ENCODE results near the gene R3HDM2. TPM values are rescaled to one million over a fixed set of nuclear protein-coding genes. Genes with fewer than 3 reads are reported as not detected.
A peak's percentile ranks its signal among the peaks of the same experiment; 100 is the strongest.

R3HDM2 gene
- total RNA-seq, 2 donors from 2014 or later, result 78.9 to 79.1 TPM

GRCh38 chr12:57221169-57221917 is 209.5 kb downstream of the R3HDM2 start:
- H3K36me3 Mint-ChIP-seq (ENCODE audit: insufficient read depth in 2 of 2), result peaks cover 0 to 3% of the 10 kb centered on the region in 2 donors
- peaks cover 90% of the 10 kb centered on the region for H3K27me3 Mint-ChIP-seq (ENCODE audit: low read depth)
- DNase-seq (no peak), ATAC-seq (replicated peaks in 1 of 2) (no peak)
- H3K27ac Mint-ChIP-seq, result no peak overlapping the region
- no peak overlapping the region for H3K4me3 Mint-ChIP-seq
- H3K9me3 Mint-ChIP-seq, result no peaks in the 10 kb centered on the region
- H3K4me1 Mint-ChIP-seq (ENCODE audit: low read depth), result peaks cover 50% of the 10 kb centered on the region

GRCh38 chr12:57220770-57221168 is 210.1 kb downstream of the R3HDM2 start:
- H3K4me3 Mint-ChIP-seq, result no peak overlapping the region
- H3K4me1 Mint-ChIP-seq (ENCODE audit: low read depth), result peaks cover 48% of the 10 kb centered on the region
- H3K36me3 Mint-ChIP-seq (ENCODE audit: insufficient read depth in 2 of 2), result peaks cover 0 to 3% of the 10 kb centered on the region in 2 donors
- H3K27ac Mint-ChIP-seq, result no peak overlapping the region
- H3K9me3 Mint-ChIP-seq, result no peaks in the 10 kb centered on the region
- ATAC-seq (replicated peaks in 1 of 2) (no peak), DNase-seq (no peak)
- H3K27me3 Mint-ChIP-seq (ENCODE audit: low read depth), result peaks cover 88% of the 10 kb centered on the region

GRCh38 chr12:57219993-57220754 is 210.7 kb downstream of the R3HDM2 start:
- ATAC-seq (replicated peaks in 1 of 2) (no peak), DNase-seq (no peak)
- H3K4me3 Mint-ChIP-seq, result no peak overlapping the region
- H3K9me3 Mint-ChIP-seq, result no peaks in the 10 kb centered on the region
- H3K27me3 Mint-ChIP-seq (ENCODE audit: low read depth), result peaks cover 88% of the 10 kb centered on the region
- peaks cover 0 to 3% of the 10 kb centered on the region in 2 donors for H3K36me3 Mint-ChIP-seq (ENCODE audit: insufficient read depth in 2 of 2)
- H3K4me1 Mint-ChIP-seq (ENCODE audit: low read depth), result peaks cover 48% of the 10 kb centered on the region
- no peak overlapping the region for H3K27ac Mint-ChIP-seq

- Mint-ChIP-seq H3K4me3 (no peak overlapping the region), H3K4me1 (ENCODE audit: low read depth) (peaks cover 49% of the 10 kb centered on the region), H3K9me3 (no peaks in the 10 kb centered on the region), H3K27ac (no peak overlapping the region), H3K36me3 (ENCODE audit: insufficient read depth in 2 of 2) (peaks cover 0 to 3% of the 10 kb centered on the region in 2 donors), H3K27me3 (ENCODE audit: low read depth) (peaks cover 89% of the 10 kb centered on the region)
- ATAC-seq (replicated peaks in 1 of 2) (no peak), DNase-seq (no peak)
These were observed 211.4 kb downstream of the R3HDM2 start for GRCh38 chr12:57219205-57219992.

- ATAC-seq (replicated peaks in 1 of 2), result no peak
- Mint-ChIP-seq H3K27me3 (ENCODE audit: low read depth) (peaks cover 89% of the 10 kb centered on the region), H3K27ac (no peak overlapping the region), H3K4me3 (peak overlapping the region in 1 of 2 donors; percentile 53), H3K9me3 (no peaks in the 10 kb centered on the region), H3K4me1 (ENCODE audit: low read depth) (peaks cover 55% of the 10 kb centered on the region), H3K36me3 (ENCODE audit: insufficient read depth in 2 of 2) (peaks cover 0 to 3% of the 10 kb centered on the region in 2 donors)
- DNase-seq, result no peak
These were observed 212.6 kb downstream of the R3HDM2 start for GRCh38 chr12:57218030-57218853.

- Mint-ChIP-seq H3K4me1 (ENCODE audit: low read depth) (peaks cover 46% of the 10 kb centered on the region), H3K4me3 (peak overlapping the region; percentile 77 to 87), H3K27ac (no peak overlapping the region), H3K27me3 (ENCODE audit: low read depth) (peaks cover 79% of the 10 kb centered on the region), H3K9me3 (no peaks in the 10 kb centered on the region), H3K36me3 (ENCODE audit: insufficient read depth in 2 of 2) (peaks cover 0 to 3% of the 10 kb centered on the region in 2 donors)
- DNase-seq (no peak), ATAC-seq (replicated peaks in 1 of 2) (peak in 1 of 2 donors; percentile 4)
These were observed 213.6 kb downstream of the R3HDM2 start for GRCh38 chr12:57216921-57217879.

GRCh38 chr12:57216014-57216911 is 214.6 kb downstream of the R3HDM2 start, which contains the start of gene NXPH4:
Gene NXPH4 (plus strand): TSS chr12:57216794. CDS start chr12:57216970, 176 bp downstream.
- Mint-ChIP-seq H3K9me3 (no peaks in the 10 kb centered on the region), H3K27ac (no peak within 1 kb of the TSS), H3K36me3 (ENCODE audit: insufficient read depth in 2 of 2) (peaks cover 0 to 3% of the 10 kb centered on the region in 2 donors), H3K4me3 (peak within 1 kb of the TSS; percentile 77 to 87), H3K27me3 (ENCODE audit: low read depth) (peaks cover 70% of the 10 kb centered on the region), H3K4me1 (ENCODE audit: low read depth) (peaks cover 41% of the 10 kb centered on the region)
- ATAC-seq (replicated peaks in 1 of 2) (peak; percentile 39 to 47), DNase-seq (peak in 1 of 2 donors; percentile 69)

- peaks cover 34% of the 10 kb centered on the region for H3K4me1 Mint-ChIP-seq (ENCODE audit: low read depth)
- DNase-seq (peak in 1 of 2 donors; percentile 70), ATAC-seq (replicated peaks in 1 of 2) (peak; percentile 63 to 70)
- peaks cover 0 to 3% of the 10 kb centered on the region in 2 donors for H3K36me3 Mint-ChIP-seq (ENCODE audit: insufficient read depth in 2 of 2)
- peaks cover 64% of the 10 kb centered on the region for H3K27me3 Mint-ChIP-seq (ENCODE audit: low read depth)
- H3K4me3 Mint-ChIP-seq, result peak overlapping the region; percentile 59 to 86
- no peaks in the 10 kb centered on the region for H3K9me3 Mint-ChIP-seq
- H3K27ac Mint-ChIP-seq, result no peak overlapping the region
These were observed 215.2 kb downstream of the R3HDM2 start for GRCh38 chr12:57215668-57216013.

GRCh38 chr12:57215065-57215464 is 215.8 kb downstream of the R3HDM2 start:
- ATAC-seq (replicated peaks in 1 of 2), result no peak
- Mint-ChIP-seq H3K36me3 (ENCODE audit: insufficient read depth in 2 of 2) (peaks cover 0 to 3% of the 10 kb centered on the region in 2 donors), H3K4me3 (peak overlapping the region in 1 of 2 donors; percentile 86), H3K27ac (no peak overlapping the region), H3K27me3 (ENCODE audit: low read depth) (peaks cover 60% of the 10 kb centered on the region), H3K9me3 (no peaks in the 10 kb centered on the region), H3K4me1 (ENCODE audit: low read depth) (peaks cover 32% of the 10 kb centered on the region)
- no peak for DNase-seq

- ATAC-seq (replicated peaks in 1 of 2), result peak; percentile 49 to 51
- peak; percentile 77 to 78 for DNase-seq
- H3K27ac Mint-ChIP-seq, result no peak overlapping the region
- H3K36me3 Mint-ChIP-seq (ENCODE audit: insufficient read depth in 2 of 2), result peaks cover 0 to 3% of the 10 kb centered on the region in 2 donors
- H3K4me3 Mint-ChIP-seq, result peak overlapping the region; percentile 19 to 46
- peaks cover 32% of the 10 kb centered on the region for H3K4me1 Mint-ChIP-seq (ENCODE audit: low read depth)
- no peaks in the 10 kb centered on the region for H3K9me3 Mint-ChIP-seq
- peaks cover 53% of the 10 kb centered on the region for H3K27me3 Mint-ChIP-seq (ENCODE audit: low read depth)
These were observed 216.5 kb downstream of the R3HDM2 start for GRCh38 chr12:57214398-57214781.

Data from activated T-cell treated with anti-CD3 and anti-CD28 coated beads, Interleukin-2, amount 50 U/mL, for 72 hours (primary cell).